Measurements from ENCODE around the gene PRSS12.

GRCh38 chr4:118395057-118395644, 42.3 kb upstream of the PRSS12 start:
- no peak for TF ChIP-seq POLR2AphosphoS5 (IDR thresholded peaks at IDR 0.05)
- TF ChIP-seq POLR2A (IDR thresholded peaks at IDR 0.05) = no peak
- no peak for TF ChIP-seq CTCF (IDR thresholded peaks at IDR 0.05)
